Adrenal gland (tissue), 12 donors: ENCODE measurements around the gene TEAD1. TPM values are rescaled to one million over a fixed set of nuclear protein-coding genes. Genes with fewer than 3 reads are reported as not detected.
A peak's percentile ranks its signal among the peaks of the same experiment; 100 is the strongest.

Experiments used
- DNase-seq, 7 donors: peaks; one replicate each; pipeline ENCODE4 v3.0.0-alpha.2; 2019 to 2020
- H3K27ac ChIP-seq, 5 donors: fragments of 200-600 bp; sonication (generic) in 4 of 5; 1 replicate in 3 of 5; 2 replicates in 2 of 5; pipeline versions ENCODE4 v1.5.1 to v1.8.0; 2016 to 2020; ENCODE audit warnings: mild to moderate bottlenecking in 1 of 5
- H3K27me3 ChIP-seq: fragments of 200-600 bp; 2 replicates; pipeline ENCODE4 v1.8.0; 2021
- H3K36me3 ChIP-seq, 2 donors: fragments of 200-600 bp; replicated peaks in 1 of 2; 1 replicate in 1 of 2; 2 replicates in 1 of 2; pipeline versions ENCODE4 v1.5.1 to v1.8.0; 2018 to 2022
- H3K4me1 ChIP-seq, 2 donors: fragments of 200-600 bp; replicated peaks in 1 of 2; 1 replicate in 1 of 2; 2 replicates in 1 of 2; pipeline versions ENCODE4 v1.5.1 to v1.8.0; 2018 to 2021
- H3K4me3 ChIP-seq, 4 donors: fragments of 200-600 bp; sonication (generic) in 3 of 4; one replicate each; pipeline ENCODE4 v1.5.1; 2016 to 2018
- H3K9me3 ChIP-seq, 3 donors: fragments of 200-600 bp; sonication (generic) in 1 of 3; replicated peaks in 1 of 3; 1 replicate in 2 of 3; 2 replicates in 1 of 3; pipeline versions ENCODE4 v1.5.1 to v1.8.0; 2016 to 2021
- CTCF ChIP-seq, 6 experiments: fragments of 450-650 bp in 4 of 6; fragments of 200-600 bp in 2 of 6; sonication (generic) in 1 of 6; IDR thresholded peaks; 1 replicate in 5 of 6; 2 replicates in 1 of 6; pipeline versions ENCODE4 v1.5.1 to v1.8.0; 2016 to 2021; ENCODE audit warnings: antibody characterized with exemption in 6 of 6, mild to moderate bottlenecking in 2 of 6, moderate library complexity in 1 of 6
- POLR2A ChIP-seq, 2 donors: fragments of 450-650 bp; IDR thresholded peaks; one replicate each; pipeline ENCODE4 v1.6.1; 2017; ENCODE audit warnings: antibody characterized with exemption in 2 of 2, mild to moderate bottlenecking in 2 of 2, moderate library complexity in 1 of 2
- WGBS, 4 donors: extraction: QIAGEN DNeasy Blood & Tissue Kit in 2 of 4; methylation state at CpG; one replicate each; pipeline versions ENCODE4 v1.1.5 to v1.1.7; 2013 to 2017; 5-methylcytosine and 5-hydroxymethylcytosine counted together
- intact Hi-C, 2 donors: fragments of 100-400 bp; cut with DNase I; formaldehyde crosslinking; loops; one replicate each; pipeline versions ENCODE4 v1.14.1 to v1.15.0; 2022 to 2023
- polyA plus RNA-seq, 3 donors: library from polyadenylated mRNA; stranded (reverse); fragments of 200-250 nt in 2 of 3; fragments of 350-450 nt in 1 of 3; fragmentation: Illumina TruSeq in 1 of 3; extraction: RNeasy Lipid Tissue Mini Kit (QIAGEN cat#74804) in 1 of 3; gene quantifications; one replicate each; pipeline ENCODE4 v1.2.3, GENCODE V29; 2013 to 2014
- total RNA-seq, 9 donors: library from RNA; depleted of rRNA in 4 of 9; stranded (reverse); fragments of >200 nt in 4 of 9; fragments of 120-200 nt in 1 of 9; fragmentation: NEBNext Ultra II Directional in 1 of 9; extraction: Animal tissue kit (Norgen Biotek cat#: 25700) in 1 of 9; gene quantifications; one replicate each; pipeline versions ENCODE4 v1.1.0 to v1.2.4, GENCODE V29; 2013 to 2023
- donor health status: healthy with polysubstance abuse.
- donor health status: Bipolar disorder and iron deficiency.
- donor health status: DM: yes; HTN: yes; CAD: no.
- donor health status: DM: no; HTN: no; CAD: no.
- donor health status: DM: no; HTN: no; CAD: no.
- donor health status: DM: yes; HTN: yes; CAD: no.

TEAD1 gene
- total and polyA plus RNA-seq, 12 donors: 3.9 to 49.9 (median 35.1) TPM

GRCh38 chr11:12772324-12772723 lies 98.1 kb downstream of the TEAD1 start:
- no peak for TF ChIP-seq CTCF (IDR thresholded peaks at IDR 0.05)
- TF ChIP-seq POLR2A (IDR thresholded peaks at IDR 0.05): no peak
- intact Hi-C loops: no loop called here
- Histone ChIP-seq H3K36me3 (no peaks in the 10 kb centered on the region), H3K27me3 (no peaks in the 10 kb centered on the region), H3K4me1 (peaks cover 6 to 17% of the 10 kb centered on the region in 2 donors), H3K9me3 (no peaks in the 10 kb centered on the region), H3K27ac (no peak overlapping the region), H3K4me3 (no peak overlapping the region)
- 72 to 100% (median 87%) methylated on average over 1 of the region's 1 CpG for WGBS, 4 donors
- DNase-seq: no peak

GRCh38 chr11:12773591-12773990 lies 99.4 kb downstream of the TEAD1 start:
- no peak for DNase-seq
- Histone ChIP-seq H3K9me3 (no peaks in the 10 kb centered on the region), H3K27ac (peak overlapping the region in 1 of 5 donors; percentile 36), H3K4me1 (peaks cover 6 to 22% of the 10 kb centered on the region in 2 donors), H3K27me3 (no peaks in the 10 kb centered on the region), H3K4me3 (no peak overlapping the region), H3K36me3 (no peaks in the 10 kb centered on the region)
- TF ChIP-seq POLR2A (IDR thresholded peaks at IDR 0.05) (no peak), CTCF (IDR thresholded peaks at IDR 0.05) (no peak)
- 34 to 41% (median 39%) methylated on average over 2 of the region's 2 CpGs for WGBS, 4 donors
- intact Hi-C loops: no loop called here

- WGBS, 4 donors: 93 to 95% (median 93%) methylated on average over 9 to 10 of the region's 10 CpGs
- H3K4me1 ChIP-seq: peaks cover 6 to 12% of the 10 kb centered on the region in 2 donors
- no peak for TF ChIP-seq POLR2A (IDR thresholded peaks at IDR 0.05)
- no peak for TF ChIP-seq CTCF (IDR thresholded peaks at IDR 0.05)
- no peaks in the 10 kb centered on the region for H3K9me3 ChIP-seq
- intact Hi-C loops: no loop called here
- H3K4me3 ChIP-seq: no peak overlapping the region
- H3K27ac ChIP-seq: no peak overlapping the region
- no peaks in the 10 kb centered on the region for H3K36me3 ChIP-seq
- no peak for DNase-seq
- no peaks in the 10 kb centered on the region for H3K27me3 ChIP-seq
These were observed 101.7 kb downstream of the TEAD1 start for GRCh38 chr11:12775955-12776354.

- intact Hi-C loops: no loop called here
- H3K4me3 ChIP-seq: no peak overlapping the region
- no peak for TF ChIP-seq POLR2A (IDR thresholded peaks at IDR 0.05)
- no peak for TF ChIP-seq CTCF (IDR thresholded peaks at IDR 0.05)
- no peak overlapping the region for H3K27ac ChIP-seq
- no peaks in the 10 kb centered on the region for H3K9me3 ChIP-seq
- no peaks in the 10 kb centered on the region for H3K27me3 ChIP-seq
- H3K4me1 ChIP-seq: peaks cover 6 to 12% of the 10 kb centered on the region in 2 donors
- no peaks in the 10 kb centered on the region for H3K36me3 ChIP-seq
- WGBS, 4 donors: 83 to 93% (median 87%) methylated on average over 5 of the region's 5 CpGs
- no peak for DNase-seq
These were observed 103.1 kb downstream of the TEAD1 start for GRCh38 chr11:12777208-12777874.
